Gastroesophageal sphincter (tissue), 4 donors: Measurements from ENCODE around the gene DISC1. TPM values are rescaled to one million over a fixed set of nuclear protein-coding genes. Genes with fewer than 3 reads are reported as not detected.

Source experiments
- ATAC-seq: fragments of 150-250 bp; one replicate; pipeline ENCODE4 v1.9.1; 2016; ENCODE audit warnings: mild to moderate bottlenecking, moderate library complexity
- H3K27ac ChIP-seq, 4 donors: fragments of 200-600 bp; sonication (generic) in 3 of 4; 1 replicate in 3 of 4; 2 replicates in 1 of 4; pipeline ENCODE4 v1.5.1; 2016 to 2019
- H3K27me3 ChIP-seq: fragments of 200-600 bp; sonication (generic); one replicate; pipeline ENCODE4 v1.5.1; 2019
- H3K36me3 ChIP-seq, 2 donors: fragments of 200-600 bp; sonication (generic); one replicate each; pipeline ENCODE4 v1.5.1; 2019; ENCODE audit warnings: control low read depth in 1 of 2
- H3K4me1 ChIP-seq, 3 donors: fragments of 200-600 bp; sonication (generic); 1 replicate in 2 of 3; 2 replicates in 1 of 3; pipeline ENCODE4 v1.5.1; 2016 to 2019; ENCODE audit warnings: control low read depth in 2 of 3
- H3K4me3 ChIP-seq, 2 donors: fragments of 200-600 bp; sonication (generic); one replicate each; pipeline ENCODE4 v1.5.1; 2019; ENCODE audit warnings: mild to moderate bottlenecking in 1 of 2, moderate library complexity in 1 of 2
- H3K9me3 ChIP-seq, 3 donors: fragments of 200-600 bp; sonication (generic); one replicate each; pipeline ENCODE4 v1.5.1; 2017 to 2019; ENCODE audit warnings: control low read depth in 2 of 3
- EP300 ChIP-seq: sonication (generic); formaldehyde crosslinking; IDR thresholded peaks from one replicate; pipeline ENCODE4 v1.6.1; 2017; ENCODE audit warnings: antibody characterized with exemption, mild to moderate bottlenecking
- POLR2A ChIP-seq, 2 donors: fragments of 450-650 bp; IDR thresholded peaks; one replicate each; pipeline ENCODE4 v1.6.1; 2017; ENCODE audit warnings: antibody characterized with exemption in 2 of 2, mild to moderate bottlenecking in 2 of 2, moderate library complexity in 1 of 2
- POLR2AphosphoS5 ChIP-seq: sonication (generic); formaldehyde crosslinking; IDR thresholded peaks from one replicate; pipeline ENCODE4 v1.6.1; 2017; ENCODE audit warnings: antibody characterized with exemption
- WGBS, 2 donors: methylation state at CpG; one replicate each; pipeline ENCODE4 v1.1.5; 2018; ENCODE audit warnings: low coverage in 1 of 2; 5-methylcytosine and 5-hydroxymethylcytosine counted together
- total RNA-seq, 4 donors: library from RNA; depleted of rRNA; stranded (reverse); fragments of >200 nt; gene quantifications; one replicate each; pipeline ENCODE4 v1.1.0, GENCODE V29; 2016
- TF ChIP-seq, protein P1 (sequence below), 4 experiments: fragments of 200-600 bp in 2 of 4; fragments of 450-650 bp in 2 of 4; sonication (generic) in 1 of 4; IDR thresholded peaks; one replicate each; pipeline ENCODE4 v1.5.1; 2017 to 2019; ENCODE audit warnings: antibody characterized with exemption in 4 of 4, mild to moderate bottlenecking in 2 of 4, moderate library complexity in 2 of 4

The DISC1 gene
- total RNA-seq, 4 donors from 2014 or later: 4.4 to 9.8 (median 6.8) TPM

DNA sequence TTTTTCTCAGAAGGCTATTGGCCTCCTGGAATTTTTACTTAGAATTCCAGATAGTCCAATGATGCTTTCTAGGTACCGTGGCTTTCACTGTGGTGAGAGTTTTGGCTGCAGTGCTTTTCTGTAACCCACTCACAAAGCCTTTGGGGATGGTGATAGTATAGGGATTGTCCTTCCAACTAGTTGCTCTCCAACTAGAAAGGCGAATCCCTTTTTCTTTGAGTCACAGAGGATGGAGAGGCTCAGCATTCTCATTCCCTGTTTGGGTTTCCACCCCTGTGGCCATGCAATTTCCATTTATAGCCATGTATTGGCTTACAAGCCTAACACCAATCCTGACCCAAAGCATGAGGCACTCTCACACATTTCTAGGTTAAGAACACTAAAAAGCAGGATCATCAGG lies 300.3 kb downstream of the DISC1 start:
- peaks cover 0 to 3% (median 0%) of the 10 kb centered on the region in 3 donors for H3K9me3 ChIP-seq
- H3K27me3 ChIP-seq: no peaks in the 10 kb centered on the region
- H3K27ac ChIP-seq: no peak overlapping the region
- peaks cover 0 to 19% (median 4%) of the 10 kb centered on the region in 3 donors for H3K4me1 ChIP-seq
- no peak for ATAC-seq
- TF ChIP-seq, protein P1, sequence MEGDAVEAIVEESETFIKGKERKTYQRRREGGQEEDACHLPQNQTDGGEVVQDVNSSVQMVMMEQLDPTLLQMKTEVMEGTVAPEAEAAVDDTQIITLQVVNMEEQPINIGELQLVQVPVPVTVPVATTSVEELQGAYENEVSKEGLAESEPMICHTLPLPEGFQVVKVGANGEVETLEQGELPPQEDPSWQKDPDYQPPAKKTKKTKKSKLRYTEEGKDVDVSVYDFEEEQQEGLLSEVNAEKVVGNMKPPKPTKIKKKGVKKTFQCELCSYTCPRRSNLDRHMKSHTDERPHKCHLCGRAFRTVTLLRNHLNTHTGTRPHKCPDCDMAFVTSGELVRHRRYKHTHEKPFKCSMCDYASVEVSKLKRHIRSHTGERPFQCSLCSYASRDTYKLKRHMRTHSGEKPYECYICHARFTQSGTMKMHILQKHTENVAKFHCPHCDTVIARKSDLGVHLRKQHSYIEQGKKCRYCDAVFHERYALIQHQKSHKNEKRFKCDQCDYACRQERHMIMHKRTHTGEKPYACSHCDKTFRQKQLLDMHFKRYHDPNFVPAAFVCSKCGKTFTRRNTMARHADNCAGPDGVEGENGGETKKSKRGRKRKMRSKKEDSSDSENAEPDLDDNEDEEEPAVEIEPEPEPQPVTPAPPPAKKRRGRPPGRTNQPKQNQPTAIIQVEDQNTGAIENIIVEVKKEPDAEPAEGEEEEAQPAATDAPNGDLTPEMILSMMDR (IDR thresholded peaks at IDR 0.05): no peak
- no peak for TF ChIP-seq EP300
- TF ChIP-seq POLR2AphosphoS5: no peak
- no peak for TF ChIP-seq POLR2A (IDR thresholded peaks at IDR 0.05)
- WGBS, 2 donors: 88 to 100% methylated on average over 1 to 2 of the region's 2 CpGs
- H3K36me3 ChIP-seq: no peaks in the 10 kb centered on the region
- no peak overlapping the region for H3K4me3 ChIP-seq

DNA sequence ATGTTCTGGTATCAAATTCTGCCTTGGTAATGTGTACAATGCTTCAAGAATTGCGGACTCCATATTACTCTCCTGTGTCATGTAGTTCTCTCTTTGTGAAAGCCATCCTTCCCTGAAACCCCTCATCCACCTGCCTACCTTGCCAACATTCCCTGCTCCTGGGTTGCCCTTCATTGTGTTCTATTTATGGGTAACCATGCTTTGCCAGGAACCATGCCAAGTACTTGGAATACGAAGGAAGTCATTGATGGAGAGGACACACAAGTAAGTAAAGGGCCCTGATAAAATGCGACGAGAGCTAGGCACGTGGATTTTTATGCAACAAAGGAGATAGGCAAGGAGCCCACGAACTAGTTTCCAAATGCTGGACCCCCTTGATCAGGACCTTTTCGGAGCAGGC lies 300.8 kb downstream of the DISC1 start:
- H3K9me3 ChIP-seq: peaks cover 0 to 5% (median 0%) of the 10 kb centered on the region in 3 donors
- no peaks in the 10 kb centered on the region for H3K36me3 ChIP-seq
- no peak for ATAC-seq
- WGBS, 2 donors: 90% methylated on average over 7 of the region's 7 CpGs; no CpG with 5 or more reads in 1 of the 2 donors
- no peaks in the 10 kb centered on the region for H3K27me3 ChIP-seq
- no peak overlapping the region for H3K27ac ChIP-seq
- TF ChIP-seq EP300: no peak
- TF ChIP-seq, protein P1 (IDR thresholded peaks at IDR 0.05): no peak
- TF ChIP-seq POLR2A (IDR thresholded peaks at IDR 0.05): no peak
- TF ChIP-seq POLR2AphosphoS5: no peak
- H3K4me3 ChIP-seq: no peak overlapping the region
- H3K4me1 ChIP-seq: peaks cover 0 to 19% (median 4%) of the 10 kb centered on the region in 3 donors

DNA sequence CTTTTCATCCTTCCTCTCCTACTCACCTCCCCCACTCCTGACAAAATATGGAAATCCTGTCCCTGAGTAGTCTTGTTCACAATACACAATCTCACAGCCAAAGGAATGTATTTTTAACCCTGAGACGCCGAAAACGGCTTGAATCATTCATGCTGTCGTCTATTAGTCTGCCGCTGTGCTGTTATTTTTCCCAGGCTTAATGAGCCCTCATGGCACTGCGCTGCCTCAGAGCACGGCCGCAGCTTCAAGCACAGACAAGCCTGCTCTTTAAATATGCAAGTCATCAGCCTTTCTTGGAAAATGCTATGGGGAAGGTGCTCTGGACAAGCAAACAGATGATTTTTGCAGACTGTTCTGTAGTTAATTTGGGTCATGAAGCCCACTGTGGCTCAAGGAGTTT lies 302.7 kb downstream of the DISC1 start:
- Histone ChIP-seq H3K27me3 (no peaks in the 10 kb centered on the region), H3K4me1 (peaks cover 0 to 20% (median 4%) of the 10 kb centered on the region in 3 donors), H3K9me3 (peaks cover 0 to 5% (median 0%) of the 10 kb centered on the region in 3 donors), H3K4me3 (no peak overlapping the region), H3K36me3 (no peaks in the 10 kb centered on the region), H3K27ac (peak overlapping the region in 2 of 4 donors; percentile 8 to 48)
- 38% methylated on average over 7 of the region's 8 CpGs; no CpG with 5 or more reads in 1 of the 2 donors for WGBS, 2 donors
- no peak for ATAC-seq
- no peak for TF ChIP-seq POLR2AphosphoS5
- TF ChIP-seq, protein P1 (IDR thresholded peaks at IDR 0.05): no peak
- TF ChIP-seq EP300: no peak
- no peak for TF ChIP-seq POLR2A (IDR thresholded peaks at IDR 0.05)

DNA sequence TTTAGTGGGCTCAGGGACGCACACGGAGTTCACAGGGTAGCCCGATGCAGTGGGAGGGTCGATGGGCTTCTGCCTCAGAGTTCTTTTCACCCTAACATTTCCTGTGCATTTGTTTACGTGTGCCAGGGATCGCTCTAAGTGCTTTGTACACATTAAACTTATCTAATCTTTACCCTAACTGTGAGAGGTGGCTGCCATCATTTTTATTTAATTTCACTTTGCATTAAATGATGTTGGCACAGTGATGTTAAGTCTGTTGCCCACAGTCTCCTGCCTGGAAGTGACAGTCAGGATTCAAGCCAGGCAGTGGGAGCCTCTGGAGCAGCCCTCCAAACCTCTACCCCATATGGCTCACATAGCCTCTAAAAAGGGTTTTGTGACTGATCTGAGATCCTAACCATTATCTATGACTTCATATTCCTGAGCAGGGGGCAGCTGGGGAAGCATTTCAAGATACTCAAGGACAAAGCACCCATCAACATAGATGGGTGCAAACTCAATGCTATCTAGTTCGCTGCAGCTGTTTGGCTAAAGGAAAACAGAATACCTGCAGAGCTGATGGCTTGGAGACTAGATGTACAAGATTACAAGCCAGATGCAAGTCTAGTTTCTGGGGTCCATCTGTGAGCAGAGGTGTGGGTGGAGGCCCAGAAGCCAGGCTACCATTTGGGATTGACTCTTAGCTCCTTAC lies 303.8 kb downstream of the DISC1 start:
- H3K27ac ChIP-seq: peak overlapping the region in 1 of 4 donors; percentile 48
- TF ChIP-seq POLR2AphosphoS5: no peak
- TF ChIP-seq, protein P1 (IDR thresholded peaks at IDR 0.05): no peak
- no peak for TF ChIP-seq POLR2A (IDR thresholded peaks at IDR 0.05)
- TF ChIP-seq EP300: no peak
- peaks cover 0 to 31% (median 4%) of the 10 kb centered on the region in 3 donors for H3K4me1 ChIP-seq
- ATAC-seq: no peak
- peaks cover 0 to 5% (median 0%) of the 10 kb centered on the region in 3 donors for H3K9me3 ChIP-seq
- 79 to 89% methylated on average over 5 of the region's 7 CpGs for WGBS, 2 donors
- no peaks in the 10 kb centered on the region for H3K36me3 ChIP-seq
- H3K4me3 ChIP-seq: no peak overlapping the region
- H3K27me3 ChIP-seq: no peaks in the 10 kb centered on the region

GRCh38 chr1:231931146-231931545 lies 304.6 kb downstream of the DISC1 start:
- Histone ChIP-seq H3K4me1 (peaks cover 0 to 32% (median 4%) of the 10 kb centered on the region in 3 donors), H3K27ac (no peak overlapping the region), H3K4me3 (no peak overlapping the region), H3K27me3 (no peaks in the 10 kb centered on the region), H3K9me3 (peaks cover 0 to 5% (median 0%) of the 10 kb centered on the region in 3 donors), H3K36me3 (no peaks in the 10 kb centered on the region)
- TF ChIP-seq EP300: no peak
- TF ChIP-seq, protein P1 (IDR thresholded peaks at IDR 0.05): no peak
- no peak for TF ChIP-seq POLR2AphosphoS5
- TF ChIP-seq POLR2A (IDR thresholded peaks at IDR 0.05): no peak
- no peak for ATAC-seq
- 100% methylated on average over 1 of the region's 4 CpGs for WGBS, 2 donors
